Tibial nerve (tissue), 4 donors: ENCODE results near the gene SLC1A3. TPM values are rescaled to one million over a fixed set of nuclear protein-coding genes. Genes with fewer than 3 reads are reported as not detected.

Experiments used
- DNase-seq, 2 donors: peaks; one replicate each; pipeline ENCODE4 v3.0.0-alpha.2; 2019; ENCODE audit warnings: low spot score in 2 of 2
- H3K27ac ChIP-seq, 4 donors: fragments of 200-600 bp; sonication (generic) in 3 of 4; one replicate each; pipeline ENCODE4 v1.5.1; 2017 to 2019; ENCODE audit warnings: mild to moderate bottlenecking in 1 of 4
- H3K27me3 ChIP-seq, 2 donors: fragments of 200-600 bp; sonication (generic) in 1 of 2; one replicate each; pipeline versions ENCODE4 v1.5.1 to v1.6.0; 2017 to 2019
- H3K36me3 ChIP-seq, 3 donors: fragments of 200-600 bp; sonication (generic); one replicate each; pipeline ENCODE4 v1.5.1; 2018 to 2019
- H3K4me1 ChIP-seq, 4 donors: fragments of 200-600 bp; sonication (generic) in 3 of 4; one replicate each; pipeline ENCODE4 v1.5.1; 2017 to 2019
- H3K4me3 ChIP-seq, 4 donors: fragments of 200-600 bp; sonication (generic) in 3 of 4; one replicate each; pipeline ENCODE4 v1.5.1; 2017 to 2019; ENCODE audit warnings: mild to moderate bottlenecking in 1 of 4, moderate library complexity in 1 of 4
- H3K9me3 ChIP-seq, 4 donors: fragments of 200-600 bp; sonication (generic) in 3 of 4; one replicate each; pipeline ENCODE4 v1.5.1; 2017 to 2019
- EP300 ChIP-seq, 2 donors: sonication (generic); formaldehyde crosslinking; IDR thresholded peaks; one replicate each; pipeline ENCODE4 v1.6.1; 2017; ENCODE audit warnings: antibody characterized with exemption in 2 of 2, mild to moderate bottlenecking in 1 of 2
- POLR2A ChIP-seq, 2 donors: fragments of 450-650 bp; IDR thresholded peaks; one replicate each; pipeline ENCODE4 v1.6.1; 2017; ENCODE audit warnings: antibody characterized with exemption in 2 of 2, mild to moderate bottlenecking in 2 of 2, moderate library complexity in 2 of 2
- WGBS, 2 donors: methylation state at CpG; one replicate each; pipeline ENCODE4 v1.1.5; 2018; 5-methylcytosine and 5-hydroxymethylcytosine counted together
- total RNA-seq, 4 donors: library from RNA; depleted of rRNA; stranded (reverse); fragments of >200 nt; gene quantifications; one replicate each; pipeline ENCODE4 v1.1.0, GENCODE V29; 2016
- TF ChIP-seq, protein P1 (sequence below), 5 experiments: fragments of 200-600 bp in 3 of 5; fragments of 450-650 bp in 2 of 5; sonication (generic) in 3 of 5; IDR thresholded peaks; one replicate each; pipeline ENCODE4 v1.5.1; 2016 to 2019; ENCODE audit warnings: antibody characterized with exemption in 5 of 5, mild to moderate bottlenecking in 3 of 5, moderate library complexity in 2 of 5

SLC1A3 gene
- total RNA-seq, 4 donors from 2014 or later = 22.0 to 123 (median 75.0) TPM

DNA sequence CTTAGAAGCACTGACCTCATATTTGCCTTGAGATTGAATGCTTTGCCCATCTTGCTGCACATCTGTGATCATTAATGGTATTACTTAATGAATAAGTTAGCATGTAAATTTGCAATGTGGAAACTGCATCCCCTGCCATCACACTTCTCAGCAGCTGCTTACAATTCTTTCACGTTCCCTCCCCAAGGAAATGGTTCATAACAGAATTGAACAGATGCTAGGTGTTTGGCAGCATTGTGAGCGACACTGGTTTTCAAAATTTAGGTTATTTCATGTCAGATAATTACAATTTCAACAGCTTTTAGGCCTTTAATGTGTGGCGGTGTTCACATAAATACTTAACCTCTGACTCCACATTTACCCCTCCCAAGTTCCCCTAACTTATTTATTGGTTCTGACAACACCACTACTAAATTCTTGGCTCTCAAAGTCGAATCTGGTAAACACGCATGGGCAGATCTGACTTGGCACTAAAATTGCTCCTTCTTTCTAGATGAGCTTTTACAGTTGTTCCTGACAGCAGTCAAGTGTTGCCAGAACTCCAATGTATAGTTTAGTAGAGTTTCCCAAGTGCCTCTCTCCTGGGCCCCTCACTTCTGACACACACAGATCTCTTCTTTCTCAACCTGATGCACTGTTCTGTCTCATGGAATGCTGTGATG lies 46.8 kb downstream of the SLC1A3 start:
- no peaks in the 10 kb centered on the region for H3K27me3 ChIP-seq
- whole genome bisulfite sequencing, 2 donors = 67 to 73% methylated on average over 5 of the region's 5 CpGs
- peaks cover 0 to 19% (median 2%) of the 10 kb centered on the region in 4 donors for H3K4me1 ChIP-seq
- H3K36me3 ChIP-seq = no peaks in the 10 kb centered on the region
- no peaks in the 10 kb centered on the region for H3K9me3 ChIP-seq
- H3K27ac ChIP-seq = no peak overlapping the region
- TF ChIP-seq EP300 (IDR thresholded peaks at IDR 0.05) = no peak
- TF ChIP-seq, protein P1, sequence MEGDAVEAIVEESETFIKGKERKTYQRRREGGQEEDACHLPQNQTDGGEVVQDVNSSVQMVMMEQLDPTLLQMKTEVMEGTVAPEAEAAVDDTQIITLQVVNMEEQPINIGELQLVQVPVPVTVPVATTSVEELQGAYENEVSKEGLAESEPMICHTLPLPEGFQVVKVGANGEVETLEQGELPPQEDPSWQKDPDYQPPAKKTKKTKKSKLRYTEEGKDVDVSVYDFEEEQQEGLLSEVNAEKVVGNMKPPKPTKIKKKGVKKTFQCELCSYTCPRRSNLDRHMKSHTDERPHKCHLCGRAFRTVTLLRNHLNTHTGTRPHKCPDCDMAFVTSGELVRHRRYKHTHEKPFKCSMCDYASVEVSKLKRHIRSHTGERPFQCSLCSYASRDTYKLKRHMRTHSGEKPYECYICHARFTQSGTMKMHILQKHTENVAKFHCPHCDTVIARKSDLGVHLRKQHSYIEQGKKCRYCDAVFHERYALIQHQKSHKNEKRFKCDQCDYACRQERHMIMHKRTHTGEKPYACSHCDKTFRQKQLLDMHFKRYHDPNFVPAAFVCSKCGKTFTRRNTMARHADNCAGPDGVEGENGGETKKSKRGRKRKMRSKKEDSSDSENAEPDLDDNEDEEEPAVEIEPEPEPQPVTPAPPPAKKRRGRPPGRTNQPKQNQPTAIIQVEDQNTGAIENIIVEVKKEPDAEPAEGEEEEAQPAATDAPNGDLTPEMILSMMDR (IDR thresholded peaks at IDR 0.05) = no peak
- TF ChIP-seq POLR2A (IDR thresholded peaks at IDR 0.05) = no peak
- H3K4me3 ChIP-seq = no peak overlapping the region
- DNase-seq = no peak

DNA sequence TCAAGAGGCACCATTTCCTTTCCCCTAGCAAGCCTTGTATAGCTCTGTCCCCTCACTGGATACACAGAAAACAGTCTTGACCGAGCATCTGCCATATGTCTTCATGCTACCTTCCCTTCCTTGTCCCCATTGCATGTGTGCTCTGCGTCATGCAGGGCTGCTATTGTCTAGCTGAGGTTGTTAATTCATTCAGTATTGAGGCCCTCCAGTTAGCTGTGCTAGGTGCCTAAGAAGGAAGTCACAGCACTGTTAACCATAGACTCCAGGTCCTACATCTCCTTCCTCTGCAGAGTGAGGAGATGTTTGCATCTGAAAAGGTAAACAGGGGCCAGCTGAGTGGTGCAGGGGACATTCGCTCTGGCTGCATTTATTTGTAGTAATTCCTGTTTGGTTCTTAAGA lies 48.2 kb downstream of the SLC1A3 start:
- Histone ChIP-seq H3K4me3 (no peak overlapping the region), H3K36me3 (no peaks in the 10 kb centered on the region), H3K4me1 (peaks cover 0 to 27% (median 7%) of the 10 kb centered on the region in 4 donors), H3K9me3 (no peaks in the 10 kb centered on the region), H3K27me3 (no peaks in the 10 kb centered on the region), H3K27ac (peak overlapping the region in 1 of 4 donors; percentile 45)
- DNase-seq = no peak
- TF ChIP-seq, protein P1 (IDR thresholded peaks at IDR 0.05) = no peak
- no peak for TF ChIP-seq POLR2A (IDR thresholded peaks at IDR 0.05)
- no peak for TF ChIP-seq EP300 (IDR thresholded peaks at IDR 0.05)
- 92 to 93% methylated on average over 3 of the region's 3 CpGs for WGBS, 2 donors

DNA sequence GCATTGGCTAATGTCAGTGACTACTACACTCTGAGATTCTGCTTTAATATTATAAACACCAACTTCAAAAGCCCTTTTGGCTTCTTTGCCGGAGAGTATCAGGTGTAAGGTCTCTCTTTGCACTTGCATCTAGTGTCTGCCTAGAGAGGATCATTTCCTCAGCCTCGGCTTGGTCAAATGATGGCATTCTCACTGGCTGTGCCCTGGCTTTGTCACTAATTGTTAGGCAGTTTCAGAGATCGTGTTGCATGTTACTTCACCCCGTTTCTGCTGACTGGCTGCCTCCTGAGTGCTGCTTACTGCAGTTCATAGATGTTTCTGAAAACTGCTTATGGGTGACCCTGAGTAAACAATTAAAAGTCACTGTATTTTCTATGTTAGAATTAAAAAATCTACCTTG lies 48.8 kb downstream of the SLC1A3 start:
- H3K4me1 ChIP-seq = peaks cover 0 to 27% (median 7%) of the 10 kb centered on the region in 4 donors
- H3K36me3 ChIP-seq = no peaks in the 10 kb centered on the region
- no peaks in the 10 kb centered on the region for H3K9me3 ChIP-seq
- DNase-seq = no peak
- 54 to 66% methylated on average over 4 of the region's 4 CpGs for WGBS, 2 donors
- TF ChIP-seq, protein P1 (IDR thresholded peaks at IDR 0.05) = no peak
- TF ChIP-seq EP300 (IDR thresholded peaks at IDR 0.05) (no peak), POLR2A (IDR thresholded peaks at IDR 0.05) (no peak)
- no peak overlapping the region for H3K4me3 ChIP-seq
- H3K27me3 ChIP-seq = no peaks in the 10 kb centered on the region
- peak overlapping the region in 1 of 4 donors; percentile 68 for H3K27ac ChIP-seq

DNA sequence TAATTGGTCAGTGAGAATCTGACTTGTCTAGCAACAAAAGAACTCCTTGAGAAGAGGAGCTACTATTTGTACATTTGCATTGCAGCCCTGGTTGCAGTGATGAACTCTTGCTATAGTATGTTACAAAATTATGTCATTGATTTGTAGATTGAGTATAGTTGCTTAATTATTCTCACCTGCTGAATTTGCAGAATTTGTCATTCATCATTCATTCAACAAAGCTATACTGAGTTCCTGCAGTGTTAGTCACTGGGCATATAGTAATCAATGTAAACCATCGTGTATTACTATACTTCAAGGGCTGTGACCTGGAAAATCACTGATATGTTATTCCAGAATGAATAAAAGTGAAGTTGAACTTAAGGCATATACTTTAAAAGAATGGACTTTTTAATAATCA lies 50.1 kb downstream of the SLC1A3 start:
- no peak for DNase-seq
- Histone ChIP-seq H3K27me3 (no peaks in the 10 kb centered on the region), H3K4me1 (peaks cover 0 to 27% (median 7%) of the 10 kb centered on the region in 4 donors), H3K27ac (peak overlapping the region in 2 of 4 donors; percentile 21 to 52), H3K9me3 (no peaks in the 10 kb centered on the region), H3K36me3 (no peaks in the 10 kb centered on the region), H3K4me3 (no peak overlapping the region)
- 52 to 66% methylated on average over 1 of the region's 1 CpG for WGBS, 2 donors
- TF ChIP-seq, protein P1 (IDR thresholded peaks at IDR 0.05) = no peak
- no peak for TF ChIP-seq EP300 (IDR thresholded peaks at IDR 0.05)
- TF ChIP-seq POLR2A (IDR thresholded peaks at IDR 0.05) = no peak

DNA sequence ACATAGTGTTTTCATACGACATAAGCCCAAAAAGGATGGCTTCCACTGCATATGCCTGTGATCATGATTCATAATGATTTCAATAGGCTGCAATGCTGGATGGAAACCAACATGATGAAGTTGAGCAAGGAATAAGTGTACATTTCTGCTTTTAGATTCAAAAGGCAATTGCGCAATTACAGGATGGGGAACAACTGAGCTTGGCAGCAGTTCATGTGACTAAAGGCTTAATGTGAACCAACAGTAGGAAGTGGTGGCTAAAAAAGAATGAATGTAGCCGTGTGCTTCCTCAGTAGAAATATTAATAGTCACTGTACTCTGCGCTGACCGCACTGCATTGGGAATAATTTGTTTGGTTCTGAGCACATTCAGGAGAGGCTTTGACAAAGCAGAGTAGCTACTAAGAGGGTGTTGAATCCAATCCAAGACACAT lies 51.2 kb downstream of the SLC1A3 start:
- 15 to 18% methylated on average over 5 of the region's 5 CpGs for WGBS, 2 donors
- Histone ChIP-seq H3K27me3 (no peaks in the 10 kb centered on the region), H3K4me3 (no peak overlapping the region), H3K27ac (peak overlapping the region in 2 of 4 donors; percentile 74 to 77), H3K9me3 (no peaks in the 10 kb centered on the region), H3K36me3 (no peaks in the 10 kb centered on the region), H3K4me1 (peaks cover 0 to 20% (median 8%) of the 10 kb centered on the region in 4 donors)
- peak; percentile 94 to 98 for TF ChIP-seq EP300 (IDR thresholded peaks at IDR 0.05)
- no peak for TF ChIP-seq POLR2A (IDR thresholded peaks at IDR 0.05)
- TF ChIP-seq, protein P1 (IDR thresholded peaks at IDR 0.05) = peak in 1 of 5 experiments; percentile 20
- peak; percentile 26 to 89 for DNase-seq
